Type B pancreatic cell (in vitro differentiated cells): ENCODE results near the gene MYCBPAP. TPM values are rescaled to one million over a fixed set of nuclear protein-coding genes. Genes with fewer than 3 reads are reported as not detected.
A peak's percentile ranks its signal among the peaks of the same experiment; 100 is the strongest.
"Not testable (repeated sequence)": the region's sequence is repeated elsewhere in the genome, so short reads cannot be mapped to it uniquely, and the experiment has no call there.

Experiments
- DNase-seq: peaks from one replicate; pipeline ENCODE4 v3.0.0; 2021; ENCODE audit warnings: mixed read lengths; ENCODE audit not compliant: unreplicated experiment; ENCODE audit errors: extremely low spot score
- H3K27ac Mint-ChIP-seq: 2 replicates; pipeline ENCODE4 v1.8.0; 2021; ENCODE audit warnings: mild to moderate bottlenecking, mixed read lengths
- H3K27me3 Mint-ChIP-seq: 2 replicates; pipeline ENCODE4 v1.8.0; 2021; ENCODE audit warnings: mixed read lengths
- H3K36me3 Mint-ChIP-seq: 2 replicates; pipeline ENCODE4 v1.8.0; 2021; ENCODE audit warnings: mixed read lengths
- H3K4me1 Mint-ChIP-seq: one replicate; pipeline ENCODE4 v1.8.0; 2021; ENCODE audit warnings: mixed read lengths; ENCODE audit not compliant: unreplicated experiment
- H3K4me3 Mint-ChIP-seq: 2 replicates; pipeline ENCODE4 v1.8.0; 2021; ENCODE audit warnings: mild to moderate bottlenecking, mixed read lengths
- H3K9me3 Mint-ChIP-seq: 2 replicates; pipeline ENCODE4 v1.8.0; 2021; ENCODE audit warnings: mixed read lengths
- CTCF ChIP-seq: fragments of 200-600 bp; sonication (generic); conservative IDR thresholded peaks from 2 replicates; pipeline ENCODE4 v1.5.0; 2021; ENCODE audit warnings: antibody characterized with exemption, mild to moderate bottlenecking
- total RNA-seq: library from RNA; stranded (reverse); gene quantifications from 2 replicates; pipeline ENCODE4 v1.2.1, GENCODE V29; 2021; ENCODE audit warnings: low replicate concordance

MYCBPAP gene
- total RNA-seq, 1 donor from 2014 or later: 4.1 TPM

- no peak for TF ChIP-seq CTCF
- no peak for DNase-seq
- Mint-ChIP-seq H3K4me1 (peaks cover 7% of the 10 kb centered on the region), H3K9me3 (no peaks in the 10 kb centered on the region), H3K36me3 (peaks cover 4% of the 10 kb centered on the region), H3K4me3 (no peak overlapping the region), H3K27me3 (peaks cover 10% of the 10 kb centered on the region), H3K27ac (no peak overlapping the region)
Measured at GRCh38 chr17:50473901-50474300, 34.3 kb upstream of the MYCBPAP start.

GRCh38 chr17:50474523-50474922 lies 33.7 kb upstream of the MYCBPAP start:
- H3K27ac Mint-ChIP-seq: no peak overlapping the region
- no peaks in the 10 kb centered on the region for H3K9me3 Mint-ChIP-seq
- H3K27me3 Mint-ChIP-seq: peaks cover 10% of the 10 kb centered on the region
- no peak overlapping the region for H3K4me3 Mint-ChIP-seq
- H3K4me1 Mint-ChIP-seq: peaks cover 11% of the 10 kb centered on the region
- no peak for TF ChIP-seq CTCF
- no peak for DNase-seq
- peaks cover 4% of the 10 kb centered on the region for H3K36me3 Mint-ChIP-seq

GRCh38 chr17:50475362-50475761 lies 32.9 kb upstream of the MYCBPAP start:
- peaks cover 10% of the 10 kb centered on the region for H3K27me3 Mint-ChIP-seq
- no peak overlapping the region for H3K4me3 Mint-ChIP-seq
- no peak for TF ChIP-seq CTCF
- H3K9me3 Mint-ChIP-seq: no peaks in the 10 kb centered on the region
- H3K4me1 Mint-ChIP-seq: peaks cover 14% of the 10 kb centered on the region
- H3K36me3 Mint-ChIP-seq: peaks cover 4% of the 10 kb centered on the region
- DNase-seq: no peak
- no peak overlapping the region for H3K27ac Mint-ChIP-seq

- DNase-seq, H3K9me3 Mint-ChIP-seq, H3K27me3 Mint-ChIP-seq, H3K36me3 Mint-ChIP-seq: not testable (repeated sequence)
- H3K4me3 Mint-ChIP-seq: peak overlapping the region; percentile 70
- peaks cover 14% of the 10 kb centered on the region for H3K4me1 Mint-ChIP-seq
- peak overlapping the region; percentile 9 for H3K27ac Mint-ChIP-seq
Measured at GRCh38 chr17:50475775-50476544, 32.3 kb upstream of the MYCBPAP start.

GRCh38 chr17:50476545-50477315 lies 31.5 kb upstream of the MYCBPAP start:
- H3K36me3 Mint-ChIP-seq: peaks cover 4% of the 10 kb centered on the region
- H3K27me3 Mint-ChIP-seq: peaks cover 10% of the 10 kb centered on the region
- peak overlapping the region; percentile 9 for H3K27ac Mint-ChIP-seq
- H3K4me3 Mint-ChIP-seq: peak overlapping the region; percentile 70
- peaks cover 14% of the 10 kb centered on the region for H3K4me1 Mint-ChIP-seq
- DNase-seq: no peak
- no peak for TF ChIP-seq CTCF
- H3K9me3 Mint-ChIP-seq: no peaks in the 10 kb centered on the region

- Mint-ChIP-seq H3K27ac (peak overlapping the region; percentile 92), H3K4me3 (peak overlapping the region; percentile 86), H3K27me3 (peaks cover 10% of the 10 kb centered on the region), H3K9me3 (no peaks in the 10 kb centered on the region), H3K4me1 (peaks cover 14% of the 10 kb centered on the region), H3K36me3 (peaks cover 4% of the 10 kb centered on the region)
- DNase-seq: no peak
- TF ChIP-seq CTCF: no peak
Measured at GRCh38 chr17:50477976-50478375, 30.3 kb upstream of the MYCBPAP start.
